Measurements from ENCODE around the gene SMIM30. TPM values are rescaled to one million over a fixed set of nuclear protein-coding genes. Genes with fewer than 3 reads are reported as not detected.

The SMIM30 gene
- total RNA-seq, 4 donors from 2014 or later, result 12.7 to 24.3 (median 18.0) TPM

- WGBS, result 56% methylated on average over 2 of the region's 2 CpGs
- TF ChIP-seq EP300 (IDR thresholded peaks at IDR 0.05) (no peak), POLR2AphosphoS5 (IDR thresholded peaks at IDR 0.05) (no peak), POLR2A (IDR thresholded peaks at IDR 0.05) (no peak), CTCF (IDR thresholded peaks at IDR 0.05) (no peak)
- Histone ChIP-seq H3K4me3 (no peak overlapping the region), H3K27me3 (no peaks in the 10 kb centered on the region), H3K27ac (no peak overlapping the region), H3K9me3 (no peaks in the 10 kb centered on the region), H3K36me3 (no peaks in the 10 kb centered on the region), H3K4me1 (no peaks in the 10 kb centered on the region)
- DNase-seq (ENCODE audit: low spot score in 2 of 2), result no peak
These were observed 40.0 kb downstream of the SMIM30 start for GRCh38 chr7:113078331-113078730.

- no peaks in the 10 kb centered on the region for H3K9me3 ChIP-seq
- H3K36me3 ChIP-seq, result no peaks in the 10 kb centered on the region
- no peak overlapping the region for H3K4me3 ChIP-seq
- DNase-seq (ENCODE audit: low spot score in 2 of 2), result no peak
- 84% methylated on average over 3 of the region's 3 CpGs for WGBS
- H3K4me1 ChIP-seq, result no peaks in the 10 kb centered on the region
- H3K27me3 ChIP-seq, result no peaks in the 10 kb centered on the region
- TF ChIP-seq CTCF (IDR thresholded peaks at IDR 0.05) (no peak), POLR2A (IDR thresholded peaks at IDR 0.05) (no peak), EP300 (IDR thresholded peaks at IDR 0.05) (no peak), POLR2AphosphoS5 (IDR thresholded peaks at IDR 0.05) (no peak)
- H3K27ac ChIP-seq, result no peak overlapping the region
These were observed 41.7 kb downstream of the SMIM30 start for GRCh38 chr7:113076703-113077102.

GRCh38 chr7:113071465-113071864 is 46.9 kb downstream of the SMIM30 start:
- no peak overlapping the region for H3K4me3 ChIP-seq
- DNase-seq (ENCODE audit: low spot score in 2 of 2), result no peak
- WGBS, result 11% methylated on average over 1 of the region's 1 CpG
- H3K27me3 ChIP-seq, result no peaks in the 10 kb centered on the region
- H3K36me3 ChIP-seq, result no peaks in the 10 kb centered on the region
- no peaks in the 10 kb centered on the region for H3K9me3 ChIP-seq
- TF ChIP-seq POLR2AphosphoS5 (IDR thresholded peaks at IDR 0.05) (no peak), POLR2A (IDR thresholded peaks at IDR 0.05) (no peak), EP300 (IDR thresholded peaks at IDR 0.05) (no peak)
- H3K27ac ChIP-seq, result no peak overlapping the region
- H3K4me1 ChIP-seq, result no peaks in the 10 kb centered on the region

Other genes with a start within 250 kb of the SMIM30 start
- under 1 TPM in 3 of 4 donors, not detected in 1; 0.13 to 0.40 (median 0.17) TPM for gene GPR85, start 31.7 kb downstream of the SMIM30 start, total RNA-seq